Tibial nerve (tissue), 4 donors: ENCODE results near the gene MRPS9. TPM values are rescaled to one million over a fixed set of nuclear protein-coding genes. Genes with fewer than 3 reads are reported as not detected.

Source experiments
- DNase-seq, 2 donors: peaks; one replicate each; pipeline ENCODE4 v3.0.0-alpha.2; 2019; ENCODE audit warnings: low spot score in 2 of 2
- H3K27ac ChIP-seq, 4 donors: fragments of 200-600 bp; sonication (generic) in 3 of 4; one replicate each; pipeline ENCODE4 v1.5.1; 2017 to 2019; ENCODE audit warnings: mild to moderate bottlenecking in 1 of 4
- H3K27me3 ChIP-seq, 2 donors: fragments of 200-600 bp; sonication (generic) in 1 of 2; one replicate each; pipeline versions ENCODE4 v1.5.1 to v1.6.0; 2017 to 2019
- H3K36me3 ChIP-seq, 3 donors: fragments of 200-600 bp; sonication (generic); one replicate each; pipeline ENCODE4 v1.5.1; 2018 to 2019
- H3K4me1 ChIP-seq, 4 donors: fragments of 200-600 bp; sonication (generic) in 3 of 4; one replicate each; pipeline ENCODE4 v1.5.1; 2017 to 2019
- H3K4me3 ChIP-seq, 4 donors: fragments of 200-600 bp; sonication (generic) in 3 of 4; one replicate each; pipeline ENCODE4 v1.5.1; 2017 to 2019; ENCODE audit warnings: mild to moderate bottlenecking in 1 of 4, moderate library complexity in 1 of 4
- H3K9me3 ChIP-seq, 4 donors: fragments of 200-600 bp; sonication (generic) in 3 of 4; one replicate each; pipeline ENCODE4 v1.5.1; 2017 to 2019
- CTCF ChIP-seq, 5 experiments: fragments of 200-600 bp in 3 of 5; fragments of 450-650 bp in 2 of 5; sonication (generic) in 3 of 5; IDR thresholded peaks; one replicate each; pipeline ENCODE4 v1.5.1; 2016 to 2019; ENCODE audit warnings: antibody characterized with exemption in 5 of 5, mild to moderate bottlenecking in 3 of 5, moderate library complexity in 2 of 5
- EP300 ChIP-seq, 2 donors: sonication (generic); formaldehyde crosslinking; IDR thresholded peaks; one replicate each; pipeline ENCODE4 v1.6.1; 2017; ENCODE audit warnings: antibody characterized with exemption in 2 of 2, mild to moderate bottlenecking in 1 of 2
- POLR2A ChIP-seq, 2 donors: fragments of 450-650 bp; IDR thresholded peaks; one replicate each; pipeline ENCODE4 v1.6.1; 2017; ENCODE audit warnings: antibody characterized with exemption in 2 of 2, mild to moderate bottlenecking in 2 of 2, moderate library complexity in 2 of 2
- WGBS, 2 donors: methylation state at CpG; one replicate each; pipeline ENCODE4 v1.1.5; 2018; 5-methylcytosine and 5-hydroxymethylcytosine counted together
- total RNA-seq, 4 donors: library from RNA; depleted of rRNA; stranded (reverse); fragments of >200 nt; gene quantifications; one replicate each; pipeline ENCODE4 v1.1.0, GENCODE V29; 2016

The MRPS9 gene
- total RNA-seq, 4 donors from 2014 or later = 11.2 to 16.5 (median 14.1) TPM

- no peak for TF ChIP-seq EP300 (IDR thresholded peaks at IDR 0.05)
- no peak for TF ChIP-seq CTCF (IDR thresholded peaks at IDR 0.05)
- no peak for TF ChIP-seq POLR2A (IDR thresholded peaks at IDR 0.05)
- no peaks in the 10 kb centered on the region for H3K9me3 ChIP-seq
- H3K4me3 ChIP-seq = no peak overlapping the region
- no peaks in the 10 kb centered on the region for H3K4me1 ChIP-seq
- no peaks in the 10 kb centered on the region for H3K36me3 ChIP-seq
- H3K27me3 ChIP-seq = no peaks in the 10 kb centered on the region
- WGBS, 2 donors = 80 to 83% methylated on average over 5 of the region's 5 CpGs
- no peak overlapping the region for H3K27ac ChIP-seq
- DNase-seq = no peak
Observed at GRCh38 chr2:105116348-105116747, 78.5 kb downstream of the MRPS9 start.

GRCh38 chr2:105117565-105117964 is 79.7 kb downstream of the MRPS9 start:
- H3K36me3 ChIP-seq = no peaks in the 10 kb centered on the region
- no peak for TF ChIP-seq POLR2A (IDR thresholded peaks at IDR 0.05)
- TF ChIP-seq EP300 (IDR thresholded peaks at IDR 0.05) = no peak
- TF ChIP-seq CTCF (IDR thresholded peaks at IDR 0.05) = no peak
- no peak for DNase-seq
- no peak overlapping the region for H3K27ac ChIP-seq
- no peaks in the 10 kb centered on the region for H3K27me3 ChIP-seq
- WGBS, 2 donors = 69 to 71% methylated on average over 6 of the region's 6 CpGs
- H3K4me3 ChIP-seq = no peak overlapping the region
- no peaks in the 10 kb centered on the region for H3K4me1 ChIP-seq
- no peaks in the 10 kb centered on the region for H3K9me3 ChIP-seq

GRCh38 chr2:105118960-105119359 is 81.1 kb downstream of the MRPS9 start:
- no peaks in the 10 kb centered on the region for H3K4me1 ChIP-seq
- H3K27ac ChIP-seq = no peak overlapping the region
- no peak overlapping the region for H3K4me3 ChIP-seq
- no peaks in the 10 kb centered on the region for H3K36me3 ChIP-seq
- H3K27me3 ChIP-seq = no peaks in the 10 kb centered on the region
- TF ChIP-seq CTCF (IDR thresholded peaks at IDR 0.05) = no peak
- no peak for TF ChIP-seq POLR2A (IDR thresholded peaks at IDR 0.05)
- no peak for TF ChIP-seq EP300 (IDR thresholded peaks at IDR 0.05)
- 35 to 48% methylated on average over 22 to 23 of the region's 23 CpGs for WGBS, 2 donors
- DNase-seq = no peak
- H3K9me3 ChIP-seq = no peaks in the 10 kb centered on the region

GRCh38 chr2:105121434-105121833 is 83.6 kb downstream of the MRPS9 start:
- no peaks in the 10 kb centered on the region for H3K36me3 ChIP-seq
- H3K9me3 ChIP-seq = no peaks in the 10 kb centered on the region
- H3K27ac ChIP-seq = no peak overlapping the region
- TF ChIP-seq CTCF (IDR thresholded peaks at IDR 0.05) = no peak
- H3K27me3 ChIP-seq = no peaks in the 10 kb centered on the region
- WGBS, 2 donors = 72 to 74% methylated on average over 8 of the region's 8 CpGs
- H3K4me1 ChIP-seq = no peaks in the 10 kb centered on the region
- H3K4me3 ChIP-seq = no peak overlapping the region
- no peak for DNase-seq

GRCh38 chr2:105125428-105125827 is 87.6 kb downstream of the MRPS9 start:
- DNase-seq = no peak
- no peaks in the 10 kb centered on the region for H3K36me3 ChIP-seq
- H3K9me3 ChIP-seq = no peaks in the 10 kb centered on the region
- 37 to 43% methylated on average over 4 of the region's 4 CpGs for WGBS, 2 donors
- no peaks in the 10 kb centered on the region for H3K27me3 ChIP-seq
- H3K4me1 ChIP-seq = no peaks in the 10 kb centered on the region
- no peak overlapping the region for H3K4me3 ChIP-seq
- no peak overlapping the region for H3K27ac ChIP-seq
- no peak for TF ChIP-seq POLR2A (IDR thresholded peaks at IDR 0.05)
- no peak for TF ChIP-seq EP300 (IDR thresholded peaks at IDR 0.05)
- no peak for TF ChIP-seq CTCF (IDR thresholded peaks at IDR 0.05)
